Immature natural killer cell (primary cell): ENCODE data around the gene RNF41. TPM values are rescaled to one million over a fixed set of nuclear protein-coding genes. Genes with fewer than 3 reads are reported as not detected.
A peak's percentile ranks its signal among the peaks of the same experiment; 100 is the strongest.
"Not testable (repeated sequence)": the region's sequence is repeated elsewhere in the genome, so short reads cannot be mapped to it uniquely, and the experiment has no call there.

Source experiments
- DNase-seq, 3 donors: peaks; one replicate each; pipeline ENCODE4 v3.0.0; 2022; ENCODE audit warnings: mixed read lengths in 1 of 3
- H3K27ac Mint-ChIP-seq, 6 donors: one replicate each; pipeline ENCODE4 v1.8.0; 2020; ENCODE audit warnings: mixed read lengths in 6 of 6, mild to moderate bottlenecking in 5 of 6, inconsistent platforms in 4 of 6, moderate library complexity in 3 of 6
- H3K27me3 Mint-ChIP-seq, 3 donors: one replicate each; pipeline ENCODE4 v1.8.0; 2020 to 2021; ENCODE audit warnings: low read depth in 3 of 3, mild to moderate bottlenecking in 3 of 3, mixed read lengths in 3 of 3, moderate library complexity in 3 of 3, inconsistent platforms in 1 of 3
- H3K36me3 Mint-ChIP-seq, 3 donors: one replicate each; pipeline ENCODE4 v1.8.0; 2020; ENCODE audit warnings: mixed read lengths in 3 of 3, inconsistent platforms in 2 of 3, mild to moderate bottlenecking in 2 of 3
- H3K4me1 Mint-ChIP-seq, 2 donors: one replicate each; pipeline ENCODE4 v1.8.0; 2020; ENCODE audit warnings: inconsistent platforms in 2 of 2, mild to moderate bottlenecking in 2 of 2, mixed read lengths in 2 of 2, moderate library complexity in 1 of 2
- H3K4me3 Mint-ChIP-seq, 5 donors: one replicate each; pipeline ENCODE4 v1.8.0; 2020; ENCODE audit warnings: mild to moderate bottlenecking in 5 of 5, mixed read lengths in 5 of 5, inconsistent platforms in 3 of 5, moderate library complexity in 3 of 5
- H3K9me3 Mint-ChIP-seq, 6 donors: one replicate each; pipeline ENCODE4 v1.8.0; 2020; ENCODE audit warnings: mild to moderate bottlenecking in 6 of 6, mixed read lengths in 6 of 6, inconsistent platforms in 4 of 6, moderate library complexity in 3 of 6
- polyA plus RNA-seq, 3 donors: library from polyadenylated mRNA; unstranded; fragments of 300-500 nt; fragmentation: Illumina TruSeq; gene quantifications; one replicate each; pipeline ENCODE4 v1.2.3, GENCODE V29; 2021

The RNF41 gene
- polyA plus RNA-seq, 3 donors from 2014 or later = 49.0 to 55.1 (median 49.3) TPM

DNA sequence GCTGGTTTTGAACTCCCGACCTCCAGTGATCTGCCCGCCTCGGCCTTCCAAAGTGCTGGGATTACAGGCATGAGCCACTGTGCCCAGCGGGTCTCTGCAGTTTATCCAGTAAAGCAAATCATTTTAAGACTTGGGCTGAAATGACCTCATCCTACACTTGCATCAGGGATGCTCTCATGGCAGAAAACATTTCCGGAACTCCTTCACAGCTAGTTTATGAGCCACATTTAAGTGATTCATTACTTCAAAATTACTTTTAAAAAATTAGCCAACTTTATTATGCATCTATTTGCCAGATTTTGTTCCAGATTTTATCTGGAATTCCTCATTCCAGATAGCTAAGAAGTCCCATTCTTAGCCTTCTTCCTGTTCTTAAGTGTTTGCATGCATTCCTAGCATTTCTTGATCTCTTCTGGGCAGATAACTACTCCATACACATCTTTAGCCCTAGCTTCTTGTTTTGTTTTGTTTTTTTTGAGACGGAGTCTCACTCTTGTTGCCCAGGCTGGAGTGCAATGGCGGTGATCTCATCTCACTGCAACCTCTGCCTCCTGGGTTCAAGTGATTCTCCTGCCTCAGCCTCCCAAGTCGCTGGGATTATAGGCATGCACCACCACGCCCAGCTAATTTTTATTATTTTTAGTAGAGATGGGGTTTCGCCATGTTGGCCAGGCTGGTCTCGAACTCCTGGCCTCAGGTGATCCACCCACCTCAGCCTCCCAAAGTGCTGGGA, 24.7 kb downstream of the RNF41 start:
- not testable (repeated sequence) for H3K27ac Mint-ChIP-seq, H3K27me3 Mint-ChIP-seq, H3K36me3 Mint-ChIP-seq, H3K9me3 Mint-ChIP-seq, H3K4me3 Mint-ChIP-seq, DNase-seq
- H3K4me1 Mint-ChIP-seq = peaks cover 9 to 13% of the 10 kb centered on the region in 2 donors

GRCh38 chr12:56193025-56193578, 28.6 kb downstream of the RNF41 start:
- H3K9me3 Mint-ChIP-seq = no peaks in the 10 kb centered on the region
- peaks cover 10 to 18% (median 17%) of the 10 kb centered on the region in 3 donors for H3K27me3 Mint-ChIP-seq
- peak overlapping the region in 4 of 6 donors; percentile 36 to 88 (median 62) for H3K27ac Mint-ChIP-seq
- DNase-seq = peak; percentile 67 to 75 (median 72)
- peaks cover 28 to 37% of the 10 kb centered on the region in 2 donors for H3K4me1 Mint-ChIP-seq
- H3K4me3 Mint-ChIP-seq = peak overlapping the region; percentile 12 to 46 (median 37)
- peaks cover 0 to 4% (median 0%) of the 10 kb centered on the region in 3 donors for H3K36me3 Mint-ChIP-seq

- Mint-ChIP-seq H3K9me3 (no peaks in the 10 kb centered on the region), H3K27ac (peak overlapping the region in 5 of 6 donors; percentile 12 to 88 (median 41)), H3K36me3 (peaks cover 0 to 4% (median 0%) of the 10 kb centered on the region in 3 donors), H3K4me1 (peaks cover 33 to 43% of the 10 kb centered on the region in 2 donors), H3K4me3 (peak overlapping the region; percentile 12 to 46 (median 37)), H3K27me3 (peaks cover 10 to 18% (median 17%) of the 10 kb centered on the region in 3 donors)
- peak in 1 of 3 donors; percentile 12 for DNase-seq
Measured at GRCh38 chr12:56192582-56192981, 29.1 kb downstream of the RNF41 start.

DNA sequence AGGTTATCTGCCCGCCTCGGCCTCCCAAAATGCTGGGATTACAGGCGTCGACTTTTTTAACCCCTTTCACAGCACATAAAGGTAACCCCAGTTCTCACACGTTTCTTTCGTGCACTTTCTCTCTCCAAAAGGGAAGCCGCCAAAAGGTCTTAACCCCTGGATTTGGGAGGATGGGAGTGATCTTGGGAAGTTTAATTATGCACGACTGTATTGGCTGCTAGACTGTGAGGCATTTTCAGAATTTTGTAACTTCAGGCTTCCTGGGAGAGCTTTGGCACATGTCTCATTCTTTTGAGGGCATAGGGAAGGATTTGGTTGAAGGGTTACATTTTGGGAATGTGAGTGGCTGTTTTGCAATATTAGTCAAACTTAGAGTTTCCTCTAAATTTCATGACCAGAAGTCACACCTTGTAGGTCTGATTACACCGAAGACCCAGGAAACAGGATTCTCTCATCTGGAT, 31.0 kb downstream of the RNF41 start:
- peaks cover 2 to 4% (median 4%) of the 10 kb centered on the region in 3 donors for H3K36me3 Mint-ChIP-seq
- no peak for DNase-seq
- no peaks in the 10 kb centered on the region for H3K9me3 Mint-ChIP-seq
- H3K27me3 Mint-ChIP-seq = peaks cover 10 to 18% (median 17%) of the 10 kb centered on the region in 3 donors
- peak overlapping the region; percentile 92 to 98 (median 96) for H3K27ac Mint-ChIP-seq
- H3K4me1 Mint-ChIP-seq = peaks cover 43 to 58% of the 10 kb centered on the region in 2 donors
- peak overlapping the region; percentile 92 to 98 (median 97) for H3K4me3 Mint-ChIP-seq

DNA sequence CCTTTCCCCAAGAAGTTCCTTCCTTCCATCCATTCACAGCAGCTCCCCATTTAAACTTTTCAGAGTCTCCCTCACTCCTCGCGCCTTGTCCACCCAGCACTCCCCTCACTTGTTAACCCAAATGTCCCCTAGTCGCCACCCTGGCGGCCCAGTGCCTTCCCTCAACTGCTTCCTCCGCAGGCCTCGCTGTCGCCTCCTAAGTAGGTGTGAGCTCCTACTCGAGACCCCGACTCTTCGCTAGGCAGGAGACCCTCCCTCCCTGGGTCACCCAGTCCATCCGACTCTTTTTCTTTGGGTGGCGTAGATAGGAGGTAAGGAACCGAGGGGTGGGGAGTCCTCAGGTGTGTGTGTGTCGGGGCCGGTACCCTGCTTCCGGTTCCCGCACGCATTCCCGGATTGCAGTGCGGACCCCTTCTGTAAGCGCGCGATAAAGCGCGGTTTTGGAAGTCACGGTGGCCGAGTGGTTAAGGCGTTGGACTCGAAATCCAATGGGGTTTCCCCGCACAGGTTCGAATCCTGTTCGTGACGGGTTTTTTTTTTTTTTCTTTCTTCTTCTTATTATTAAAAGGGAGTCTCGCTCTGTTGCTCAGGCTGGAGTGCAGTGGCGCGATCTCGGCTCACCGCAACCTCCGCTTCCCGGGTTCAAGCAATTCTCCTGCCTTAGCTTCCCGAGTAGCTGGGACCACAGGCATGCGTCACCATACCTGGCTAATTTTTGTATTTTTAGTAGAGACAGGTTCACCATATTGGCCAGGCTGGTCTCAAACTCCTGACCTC, 31.6 kb downstream of the RNF41 start:
- Mint-ChIP-seq H3K4me3 (peak overlapping the region; percentile 92 to 98 (median 97)), H3K27me3 (peaks cover 10 to 18% (median 17%) of the 10 kb centered on the region in 3 donors), H3K27ac (peak overlapping the region; percentile 92 to 98 (median 96)), H3K4me1 (peaks cover 43 to 60% of the 10 kb centered on the region in 2 donors), H3K36me3 (peaks cover 3 to 4% (median 4%) of the 10 kb centered on the region in 3 donors), H3K9me3 (no peaks in the 10 kb centered on the region)
- peak; percentile 72 to 74 (median 74) for DNase-seq

- Mint-ChIP-seq H3K27me3 (peaks cover 10 to 18% (median 17%) of the 10 kb centered on the region in 3 donors), H3K27ac (peak within 1 kb of the TSS; percentile 93 to 99 (median 96)), H3K36me3 (peaks cover 6 to 12% (median 8%) of the 10 kb centered on the region in 3 donors), H3K4me3 (peak within 1 kb of the TSS; percentile 92 to 98 (median 97)), H3K9me3 (no peaks in the 10 kb centered on the region), H3K4me1 (peaks cover 43 to 60% of the 10 kb centered on the region in 2 donors)
- peak; percentile 84 to 88 (median 86) for DNase-seq
Measured at GRCh38 chr12:56189099-56189917, 32.4 kb downstream of the RNF41 start, which contains the start of gene SMARCC2. TSS of gene SMARCC2 (minus strand) at chr12:56189483. CDS start at chr12:56189461, 22 bp downstream.

DNA sequence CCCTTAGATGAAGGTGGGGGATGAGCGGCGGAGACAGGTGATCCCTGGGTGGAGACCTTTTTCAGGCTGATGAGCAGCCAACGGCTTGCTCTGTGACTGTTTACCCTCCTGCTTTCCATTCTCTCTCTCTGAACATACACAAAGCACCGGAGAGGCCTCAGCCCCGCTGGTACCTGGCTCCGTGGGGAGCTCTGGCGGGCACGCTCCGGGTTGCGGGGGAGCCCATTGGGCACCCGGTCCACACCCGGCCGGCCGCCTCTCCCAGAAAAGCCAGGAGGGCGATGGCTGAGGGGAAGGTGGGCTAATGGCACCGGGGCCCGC, 33.0 kb downstream of the RNF41 start:
- Mint-ChIP-seq H3K4me1 (peaks cover 43 to 60% of the 10 kb centered on the region in 2 donors), H3K27ac (peak overlapping the region; percentile 73 to 99 (median 91)), H3K27me3 (peaks cover 10 to 18% (median 17%) of the 10 kb centered on the region in 3 donors), H3K4me3 (peak overlapping the region; percentile 86 to 98 (median 89)), H3K9me3 (no peaks in the 10 kb centered on the region), H3K36me3 (peaks cover 7 to 16% (median 8%) of the 10 kb centered on the region in 3 donors)
- DNase-seq = peak in 1 of 3 donors; percentile 22

DNA sequence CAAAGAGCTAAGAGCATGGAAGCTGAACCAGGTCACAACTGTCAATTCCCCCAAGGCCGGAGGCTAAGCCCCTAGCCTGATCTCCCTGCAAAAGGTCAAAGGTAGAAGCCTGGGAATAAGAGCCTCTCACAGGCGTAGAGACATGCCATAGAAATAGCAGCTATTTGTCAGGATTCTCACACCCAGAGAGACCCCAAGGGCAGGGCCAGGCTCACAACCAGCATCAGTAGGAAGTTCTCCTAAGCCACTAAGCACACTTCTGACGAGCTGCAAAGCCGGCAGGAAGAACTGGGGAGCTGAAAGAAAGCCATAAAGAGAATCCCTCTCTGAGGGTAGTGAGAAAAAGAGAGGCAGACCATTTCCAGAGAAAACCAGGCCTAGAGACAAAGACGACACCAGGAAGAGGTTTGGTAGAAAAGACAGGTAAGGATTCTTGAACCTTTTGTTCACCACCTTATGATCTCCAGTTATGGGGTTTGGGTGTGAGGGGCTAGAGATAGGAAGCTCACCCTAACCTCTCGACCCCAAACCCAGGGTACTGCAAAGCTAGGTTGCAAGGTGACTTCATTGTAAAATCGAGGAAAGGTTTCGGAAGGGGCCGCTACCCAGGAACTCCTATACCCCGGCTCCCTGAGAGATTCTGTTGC, 33.5 kb downstream of the RNF41 start:
- Mint-ChIP-seq H3K27me3 (peaks cover 10 to 18% (median 16%) of the 10 kb centered on the region in 3 donors), H3K4me1 (peaks cover 42 to 56% of the 10 kb centered on the region in 2 donors), H3K27ac (peak overlapping the region; percentile 73 to 99 (median 91)), H3K4me3 (peak overlapping the region; percentile 86 to 98 (median 89)), H3K36me3 (peaks cover 7 to 19% (median 8%) of the 10 kb centered on the region in 3 donors), H3K9me3 (no peaks in the 10 kb centered on the region)
- peak in 1 of 3 donors; percentile 16 for DNase-seq

GRCh38 chr12:56186957-56187356, 34.8 kb downstream of the RNF41 start:
- DNase-seq = no peak
- peak overlapping the region in 4 of 5 donors; percentile 29 to 93 (median 68) for H3K4me3 Mint-ChIP-seq
- peak overlapping the region in 5 of 6 donors; percentile 55 to 91 (median 73) for H3K27ac Mint-ChIP-seq
- H3K4me1 Mint-ChIP-seq = peaks cover 34 to 46% of the 10 kb centered on the region in 2 donors
- H3K27me3 Mint-ChIP-seq = peaks cover 10 to 18% (median 16%) of the 10 kb centered on the region in 3 donors
- peaks cover 7 to 20% (median 8%) of the 10 kb centered on the region in 3 donors for H3K36me3 Mint-ChIP-seq
- H3K9me3 Mint-ChIP-seq = no peaks in the 10 kb centered on the region

DNA sequence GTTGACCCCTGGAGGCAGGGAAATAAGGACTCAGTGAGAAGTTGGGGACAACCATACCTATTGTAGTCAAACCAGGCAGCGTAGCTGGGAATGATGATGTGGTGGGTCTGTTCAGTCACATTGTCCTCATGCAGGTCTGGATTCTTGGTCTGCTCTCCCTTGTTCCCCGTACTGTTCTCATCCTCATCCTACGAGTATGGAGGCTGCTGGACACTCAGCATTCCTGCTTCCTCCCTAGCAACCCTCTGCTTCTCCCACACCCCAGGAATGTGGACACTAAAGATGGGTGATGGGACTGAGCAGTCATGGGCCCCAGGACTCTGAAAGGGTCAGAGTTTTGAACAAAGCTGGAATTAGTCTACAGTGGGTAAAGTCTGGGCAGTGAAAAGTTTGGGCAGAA, 43.4 kb downstream of the RNF41 start:
- Mint-ChIP-seq H3K27ac (no peak overlapping the region), H3K4me1 (no peaks in the 10 kb centered on the region), H3K4me3 (no peak overlapping the region), H3K27me3 (peaks cover 0 to 2% (median 0%) of the 10 kb centered on the region in 3 donors), H3K36me3 (peaks cover 39 to 57% (median 49%) of the 10 kb centered on the region in 3 donors), H3K9me3 (no peaks in the 10 kb centered on the region)
- no peak for DNase-seq

DNA sequence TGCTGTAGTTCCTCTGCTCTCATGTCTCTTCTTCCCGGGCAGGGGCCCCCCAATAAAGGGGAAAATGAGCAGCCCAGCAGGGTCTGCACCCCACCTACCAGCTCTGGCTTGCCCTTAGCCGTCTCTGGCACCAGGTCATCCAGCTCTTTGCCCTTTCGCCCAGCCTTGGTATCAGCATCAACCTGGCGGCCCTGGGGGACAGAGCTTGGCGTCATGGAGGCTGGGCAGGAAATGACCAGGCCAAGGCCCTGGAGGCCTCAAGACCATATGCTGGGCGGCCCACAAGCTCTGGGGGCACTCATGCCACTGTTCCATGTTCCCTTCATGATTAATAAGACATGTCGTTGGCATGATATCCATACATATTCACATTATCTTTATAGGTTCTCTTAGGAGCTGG, 48.9 kb downstream of the RNF41 start:
- H3K4me1 Mint-ChIP-seq = peaks cover 0 to under 1% of the 10 kb centered on the region in 2 donors
- peaks cover 0 to 7% (median 0%) of the 10 kb centered on the region in 3 donors for H3K27me3 Mint-ChIP-seq
- no peak overlapping the region for H3K27ac Mint-ChIP-seq
- no peak overlapping the region for H3K4me3 Mint-ChIP-seq
- DNase-seq = no peak
- H3K9me3 Mint-ChIP-seq = no peaks in the 10 kb centered on the region
- H3K36me3 Mint-ChIP-seq = peaks cover 29 to 55% (median 34%) of the 10 kb centered on the region in 3 donors

GRCh38 chr12:56169229-56169759, 52.4 kb downstream of the RNF41 start:
- Mint-ChIP-seq H3K9me3 (no peaks in the 10 kb centered on the region), H3K27ac (peak overlapping the region in 4 of 6 donors; percentile 31 to 76 (median 62)), H3K36me3 (peaks cover 26 to 50% (median 35%) of the 10 kb centered on the region in 3 donors), H3K27me3 (peaks cover 0 to 10% (median 0%) of the 10 kb centered on the region in 3 donors), H3K4me3 (no peak overlapping the region), H3K4me1 (peaks cover 0 to 2% of the 10 kb centered on the region in 2 donors)
- no peak for DNase-seq
